ENCODE data around the gene PRAME.

Gene PRAME

DNA sequence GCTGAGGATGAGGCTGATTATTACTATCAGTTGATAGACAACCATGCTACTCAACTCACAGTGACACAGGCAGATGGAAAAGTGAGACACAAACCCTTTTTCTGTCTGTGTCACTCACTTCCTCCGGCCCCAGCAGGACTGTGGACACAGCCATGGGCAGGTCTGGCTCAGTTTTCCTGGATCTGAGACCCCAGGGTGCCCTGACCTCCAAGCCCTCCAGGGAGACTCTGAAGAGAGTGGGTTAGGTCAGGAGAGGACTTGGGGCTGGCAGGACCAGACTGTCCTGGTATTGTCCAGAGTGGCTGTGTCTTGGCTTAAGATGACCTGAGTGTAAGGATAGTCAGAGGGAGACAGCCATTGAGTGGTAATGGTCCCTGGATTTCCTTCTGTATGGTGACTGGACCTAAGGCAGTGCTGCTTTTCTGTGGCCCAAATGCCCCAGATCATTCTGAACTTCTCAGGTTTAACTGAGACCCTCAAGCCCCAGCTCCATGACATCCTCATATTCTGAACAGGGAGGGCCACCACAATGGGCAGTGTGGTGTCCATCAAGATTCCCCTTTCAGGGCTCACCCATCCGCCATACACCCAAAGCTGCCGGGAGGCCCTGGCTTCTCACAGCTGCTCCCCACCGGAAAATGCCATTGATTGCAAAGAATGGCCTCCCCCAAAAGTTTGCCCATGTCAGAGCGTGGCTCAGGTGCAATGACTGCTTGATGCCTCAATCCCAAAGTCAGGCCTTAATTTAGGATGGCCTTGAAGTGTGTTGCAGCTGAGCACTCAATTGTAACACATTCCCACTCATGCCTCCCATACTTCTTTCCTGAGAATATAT, 36.2 kb upstream of the PRAME start:
- Histone ChIP-seq H3K36me3 (replicated peaks; ENCODE audit: low read depth, low read length) (no peaks in the 10 kb centered on the region), H3K4me1 (ENCODE audit: low read length) (peaks cover 17% of the 10 kb centered on the region), H3K4me3 (ENCODE audit: low read length) (no peak overlapping the region), H3K9me3 (ENCODE audit: insufficient read depth, low read length) (no peaks in the 10 kb centered on the region), H4K20me1 (ENCODE audit: insufficient read depth, low read length) (no peaks in the 10 kb centered on the region), H3K9ac (ENCODE audit: low read length) (no peak overlapping the region), H3K4me2 (ENCODE audit: low read length) (no peak overlapping the region), H2AFZ (ENCODE audit: low read depth, low read length) (no peak overlapping the region), H3K27ac (ENCODE audit: low read length) (no peak overlapping the region), H3K27me3 (ENCODE audit: low read depth, low read length) (no peaks in the 10 kb centered on the region), H3K79me2 (ENCODE audit: low read length) (no peaks in the 10 kb centered on the region)
- no peak for TF ChIP-seq EZH2phosphoT487 (IDR thresholded peaks at IDR 0.05; ENCODE audit: low read depth)
- TF ChIP-seq, protein P1, sequence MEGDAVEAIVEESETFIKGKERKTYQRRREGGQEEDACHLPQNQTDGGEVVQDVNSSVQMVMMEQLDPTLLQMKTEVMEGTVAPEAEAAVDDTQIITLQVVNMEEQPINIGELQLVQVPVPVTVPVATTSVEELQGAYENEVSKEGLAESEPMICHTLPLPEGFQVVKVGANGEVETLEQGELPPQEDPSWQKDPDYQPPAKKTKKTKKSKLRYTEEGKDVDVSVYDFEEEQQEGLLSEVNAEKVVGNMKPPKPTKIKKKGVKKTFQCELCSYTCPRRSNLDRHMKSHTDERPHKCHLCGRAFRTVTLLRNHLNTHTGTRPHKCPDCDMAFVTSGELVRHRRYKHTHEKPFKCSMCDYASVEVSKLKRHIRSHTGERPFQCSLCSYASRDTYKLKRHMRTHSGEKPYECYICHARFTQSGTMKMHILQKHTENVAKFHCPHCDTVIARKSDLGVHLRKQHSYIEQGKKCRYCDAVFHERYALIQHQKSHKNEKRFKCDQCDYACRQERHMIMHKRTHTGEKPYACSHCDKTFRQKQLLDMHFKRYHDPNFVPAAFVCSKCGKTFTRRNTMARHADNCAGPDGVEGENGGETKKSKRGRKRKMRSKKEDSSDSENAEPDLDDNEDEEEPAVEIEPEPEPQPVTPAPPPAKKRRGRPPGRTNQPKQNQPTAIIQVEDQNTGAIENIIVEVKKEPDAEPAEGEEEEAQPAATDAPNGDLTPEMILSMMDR (IDR thresholded peaks at IDR 0.05; ENCODE audit: low read depth, low read length) = no peak

DNA sequence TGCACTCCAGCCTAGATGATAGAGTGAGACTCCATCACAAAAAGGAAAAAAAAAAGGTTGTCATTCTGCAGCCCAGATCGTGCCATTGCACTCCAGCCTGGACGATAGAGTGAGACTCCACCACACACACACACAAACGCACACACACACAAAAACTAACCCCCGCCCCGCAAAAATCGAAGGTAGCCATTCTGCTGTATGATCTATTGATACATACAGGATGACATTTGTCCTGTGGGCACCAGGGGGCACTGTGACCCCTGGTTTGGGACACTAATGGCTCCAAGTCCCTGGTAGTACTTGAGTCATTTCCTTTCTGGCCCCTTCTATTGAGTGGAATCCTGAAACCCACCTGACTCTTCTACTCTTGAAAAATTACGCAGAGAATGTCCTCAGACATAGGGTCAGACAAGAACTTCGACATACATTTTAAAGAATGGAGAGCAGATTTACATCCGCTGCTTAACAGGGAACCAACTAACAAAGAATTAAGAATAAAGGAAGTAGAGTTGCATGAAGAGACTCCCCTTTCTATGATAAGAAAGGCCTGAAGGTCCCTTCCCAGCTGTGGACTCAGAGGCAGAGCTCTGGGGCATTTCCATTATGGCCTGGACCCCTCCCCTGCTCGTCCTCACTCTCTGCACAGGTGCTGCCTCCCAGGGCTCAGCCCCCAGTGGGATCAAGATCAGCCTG, 35.0 kb upstream of the PRAME start:
- Histone ChIP-seq H2AFZ (ENCODE audit: low read depth, low read length) (peak overlapping the region; percentile 74; the same call in 1 of the 2 replicates), H3K4me3 (ENCODE audit: low read length) (no peak overlapping the region), H3K27me3 (ENCODE audit: low read depth, low read length) (no peaks in the 10 kb centered on the region), H3K36me3 (replicated peaks; ENCODE audit: low read depth, low read length) (no peaks in the 10 kb centered on the region), H4K20me1 (ENCODE audit: insufficient read depth, low read length) (no peaks in the 10 kb centered on the region), H3K9ac (ENCODE audit: low read length) (no peak overlapping the region), H3K4me2 (ENCODE audit: low read length) (peak overlapping the region; percentile 51), H3K9me3 (ENCODE audit: insufficient read depth, low read length) (no peaks in the 10 kb centered on the region), H3K27ac (ENCODE audit: low read length) (no peak overlapping the region), H3K79me2 (ENCODE audit: low read length) (no peaks in the 10 kb centered on the region), H3K4me1 (ENCODE audit: low read length) (peaks cover 17% of the 10 kb centered on the region)
- TF ChIP-seq, protein P1 (IDR thresholded peaks at IDR 0.05; ENCODE audit: low read depth, low read length) = peak; percentile 73
- TF ChIP-seq EZH2phosphoT487 (IDR thresholded peaks at IDR 0.05; ENCODE audit: low read depth) = no peak

GRCh38 chr22:22593250-22593649, 34.2 kb upstream of the PRAME start:
- Histone ChIP-seq H3K79me2 (ENCODE audit: low read length) (no peaks in the 10 kb centered on the region), H3K27me3 (ENCODE audit: low read depth, low read length) (no peaks in the 10 kb centered on the region), H2AFZ (ENCODE audit: low read depth, low read length) (no peak overlapping the region), H3K9me3 (ENCODE audit: insufficient read depth, low read length) (no peaks in the 10 kb centered on the region), H3K27ac (ENCODE audit: low read length) (no peak overlapping the region), H4K20me1 (ENCODE audit: insufficient read depth, low read length) (no peaks in the 10 kb centered on the region), H3K36me3 (replicated peaks; ENCODE audit: low read depth, low read length) (no peaks in the 10 kb centered on the region), H3K4me3 (ENCODE audit: low read length) (no peak overlapping the region), H3K4me1 (ENCODE audit: low read length) (peaks cover 24% of the 10 kb centered on the region), H3K4me2 (ENCODE audit: low read length) (no peak overlapping the region), H3K9ac (ENCODE audit: low read length) (no peak overlapping the region)
- TF ChIP-seq EZH2phosphoT487 (IDR thresholded peaks at IDR 0.05; ENCODE audit: low read depth) = no peak

DNA sequence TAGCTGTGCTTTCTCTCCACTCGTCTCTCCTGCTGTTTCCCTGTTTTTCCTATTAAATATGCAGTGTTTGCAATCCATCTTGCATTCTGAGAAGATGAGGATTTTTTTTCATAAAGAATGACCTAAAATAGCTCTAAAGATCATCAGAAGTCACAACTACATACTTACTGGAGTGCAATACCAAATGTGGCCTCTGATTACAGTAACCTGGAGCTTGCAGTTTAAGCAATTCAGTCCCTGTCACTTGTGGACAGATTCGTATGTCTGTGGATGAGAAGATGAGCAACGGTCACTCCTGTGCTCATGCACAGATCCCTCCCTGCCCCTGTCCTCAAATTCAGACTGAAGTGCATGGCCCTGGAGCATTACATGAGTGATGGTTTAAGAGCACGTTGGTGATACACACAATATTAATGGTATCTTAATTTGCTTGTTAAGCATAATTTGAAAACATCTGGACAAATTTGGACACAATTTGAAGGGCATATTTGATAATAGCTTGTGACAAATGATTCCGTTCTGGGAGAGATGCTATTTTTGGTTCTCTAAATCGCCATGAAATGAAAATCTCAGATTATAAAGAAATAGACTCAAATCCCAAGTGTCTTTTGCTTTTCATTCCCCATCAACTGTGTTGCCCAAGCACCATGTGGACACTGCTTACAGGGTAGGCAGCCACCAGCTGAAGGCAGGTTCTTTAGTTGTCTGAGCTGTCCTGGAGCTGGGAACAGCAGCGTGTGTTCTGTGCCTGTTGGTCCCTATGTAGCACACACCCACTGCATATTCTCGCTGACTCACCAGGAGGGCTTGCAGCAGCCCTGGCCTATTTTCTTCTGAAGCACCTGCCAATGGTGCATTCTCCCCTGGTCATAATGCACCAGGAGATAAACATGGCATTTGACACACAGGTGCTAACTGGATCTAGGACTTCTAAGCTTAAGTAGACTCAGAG, 32.6 kb upstream of the PRAME start:
- H3K4me2 ChIP-seq (ENCODE audit: low read length) = no peak overlapping the region
- H3K4me3 ChIP-seq (ENCODE audit: low read length) = no peak overlapping the region
- H3K27me3 ChIP-seq (ENCODE audit: low read depth, low read length) = no peaks in the 10 kb centered on the region

More for the DNA sequence above, 32.6 kb upstream of the PRAME start:
- no peaks in the 10 kb centered on the region for H4K20me1 ChIP-seq (ENCODE audit: insufficient read depth, low read length)
- no peaks in the 10 kb centered on the region for H3K79me2 ChIP-seq (ENCODE audit: low read length)
- no peak overlapping the region for H3K9ac ChIP-seq (ENCODE audit: low read length)
- no peak for TF ChIP-seq EZH2phosphoT487 (IDR thresholded peaks at IDR 0.05; ENCODE audit: low read depth)
- TF ChIP-seq, protein P1 (IDR thresholded peaks at IDR 0.05; ENCODE audit: low read depth, low read length) = peak; percentile 7; the same call in 1 of the 2 replicates
- H3K4me1 ChIP-seq (ENCODE audit: low read length) = peaks cover 21% of the 10 kb centered on the region
- no peaks in the 10 kb centered on the region for H3K9me3 ChIP-seq (ENCODE audit: insufficient read depth, low read length)
- no peak overlapping the region for H3K27ac ChIP-seq (ENCODE audit: low read length)
- H3K36me3 ChIP-seq (replicated peaks; ENCODE audit: low read depth, low read length) = no peaks in the 10 kb centered on the region
- H2AFZ ChIP-seq (ENCODE audit: low read depth, low read length) = no peak overlapping the region
